ENCODE measurements around the gene SLC25A23. TPM values are rescaled to one million over a fixed set of nuclear protein-coding genes. Genes with fewer than 3 reads are reported as not detected.

The SLC25A23 gene
- total RNA-seq, 1 experiment from 2014 or later, result 39.9 TPM

DNA sequence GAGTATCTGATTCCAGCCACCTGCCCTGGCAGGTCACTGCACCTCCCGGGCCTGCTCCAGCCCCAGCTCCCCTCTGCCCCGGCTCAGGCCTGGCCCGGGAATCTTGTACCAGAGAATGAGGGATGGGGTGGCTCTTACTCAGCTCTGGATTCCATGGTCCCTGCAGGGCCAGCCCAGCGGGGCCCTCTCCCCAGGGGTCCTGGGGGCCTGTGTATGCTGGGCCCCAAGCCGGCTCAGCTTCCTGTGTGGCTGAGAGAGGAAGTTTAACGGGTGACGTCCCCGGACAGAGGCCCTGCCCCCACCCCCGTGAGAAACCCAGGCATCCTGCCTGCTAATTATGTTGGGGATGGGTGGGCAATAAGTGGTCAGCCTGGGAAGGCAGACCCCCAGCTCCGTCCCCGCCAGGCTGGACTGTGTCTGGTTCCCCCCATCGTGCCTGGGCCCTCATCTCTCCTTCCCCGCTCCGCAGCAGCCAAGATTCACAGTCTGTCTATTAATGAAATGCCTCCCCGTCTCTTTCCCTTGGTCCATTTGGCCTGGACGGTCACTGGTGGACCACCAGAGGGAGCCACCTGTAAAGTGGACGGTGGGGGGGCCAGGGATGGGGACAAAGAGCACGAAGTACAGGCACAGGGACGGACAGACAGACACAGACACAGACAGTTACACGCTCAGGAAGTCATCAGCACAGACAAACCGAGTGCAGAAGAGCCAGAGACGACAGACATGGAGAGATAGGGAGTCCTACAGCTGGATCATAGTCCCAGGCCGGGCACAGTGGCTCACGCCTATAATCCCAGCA, 22.1 kb upstream of the SLC25A23 start, which contains the start of gene DENND1C:
Gene DENND1C (minus strand): TSS at position 247 of the 802 bp plus-strand sequence. CDS start 92 bp downstream, at position 155.
- no peak for DNase-seq (ENCODE audit: low read depth)

DNA sequence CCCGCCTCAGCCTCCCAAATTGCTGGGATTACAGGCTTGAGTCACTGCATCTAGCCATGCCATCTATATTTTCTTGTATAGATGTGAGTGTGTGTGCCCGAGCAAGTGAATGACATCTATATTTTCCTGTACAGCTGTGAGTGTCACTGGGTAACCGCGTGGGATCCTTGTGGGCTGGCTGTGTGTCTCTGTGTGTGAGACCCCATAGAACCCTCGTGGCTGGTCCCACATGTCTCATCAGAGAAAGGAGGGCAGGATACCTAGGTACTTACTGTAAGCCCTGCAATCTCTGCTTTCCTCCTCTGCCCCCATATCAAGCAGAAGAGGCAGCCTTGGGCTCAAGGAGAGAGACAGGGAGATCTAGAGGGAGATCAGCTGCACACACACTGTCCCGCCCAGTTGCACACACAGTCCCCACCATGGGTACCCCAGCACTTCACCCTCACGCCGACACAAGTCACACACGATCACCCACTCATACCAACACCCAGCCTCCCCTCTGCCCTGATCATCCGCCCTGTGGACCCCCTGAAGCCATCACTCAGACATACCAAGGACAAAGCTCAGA, 21.3 kb upstream of the SLC25A23 start:
- no peak for DNase-seq (ENCODE audit: low read depth)

DNA sequence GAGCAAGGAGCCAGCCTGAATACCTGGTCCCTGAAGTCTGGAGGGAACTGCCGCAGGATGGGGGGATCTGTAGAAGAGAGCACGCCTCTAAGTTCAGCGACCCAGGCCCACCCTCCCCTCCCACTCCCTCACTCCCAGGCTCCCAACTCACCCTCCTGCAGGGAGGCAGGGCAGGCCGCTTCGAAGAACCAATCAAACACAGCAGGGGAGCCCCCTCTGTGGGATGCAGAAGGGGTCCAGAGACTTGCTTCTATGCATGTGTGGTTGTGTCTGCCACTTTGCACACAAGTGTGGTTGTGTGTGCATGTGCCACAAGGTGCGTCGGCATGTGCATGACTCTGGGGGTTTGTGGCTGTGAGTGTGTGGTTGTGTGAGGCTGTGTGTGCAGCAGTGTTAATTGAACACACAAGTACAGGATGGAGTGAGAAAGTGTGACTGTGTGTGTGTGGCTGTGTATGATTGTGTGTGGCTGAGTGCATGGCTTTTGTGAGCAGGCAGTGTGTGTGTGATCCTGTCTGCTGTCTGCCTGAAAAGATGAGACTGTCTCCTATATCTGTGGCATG, 20.3 kb upstream of the SLC25A23 start:
- no peak for DNase-seq (ENCODE audit: low read depth)

DNA sequence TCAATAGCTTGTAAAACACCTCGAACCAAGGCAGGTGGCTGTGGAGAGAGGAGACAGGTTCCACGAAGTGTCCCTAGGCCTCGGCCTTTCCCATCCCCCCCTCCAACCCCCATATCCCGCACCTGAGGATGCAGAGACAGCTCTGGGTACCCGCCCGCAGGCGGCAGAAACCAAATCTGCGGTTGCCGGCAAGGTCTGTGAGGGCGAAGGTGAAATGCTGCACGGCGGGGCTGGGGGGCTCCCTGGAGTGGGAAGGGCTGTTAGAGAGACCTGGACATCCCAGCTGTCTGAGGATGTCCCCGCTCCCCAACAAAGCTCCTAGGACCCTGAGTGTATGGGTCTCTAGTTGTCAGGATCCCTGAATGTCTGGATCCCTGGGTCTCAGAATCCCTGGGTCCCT, 19.2 kb upstream of the SLC25A23 start:
- no peak for DNase-seq (ENCODE audit: low read depth)

DNA sequence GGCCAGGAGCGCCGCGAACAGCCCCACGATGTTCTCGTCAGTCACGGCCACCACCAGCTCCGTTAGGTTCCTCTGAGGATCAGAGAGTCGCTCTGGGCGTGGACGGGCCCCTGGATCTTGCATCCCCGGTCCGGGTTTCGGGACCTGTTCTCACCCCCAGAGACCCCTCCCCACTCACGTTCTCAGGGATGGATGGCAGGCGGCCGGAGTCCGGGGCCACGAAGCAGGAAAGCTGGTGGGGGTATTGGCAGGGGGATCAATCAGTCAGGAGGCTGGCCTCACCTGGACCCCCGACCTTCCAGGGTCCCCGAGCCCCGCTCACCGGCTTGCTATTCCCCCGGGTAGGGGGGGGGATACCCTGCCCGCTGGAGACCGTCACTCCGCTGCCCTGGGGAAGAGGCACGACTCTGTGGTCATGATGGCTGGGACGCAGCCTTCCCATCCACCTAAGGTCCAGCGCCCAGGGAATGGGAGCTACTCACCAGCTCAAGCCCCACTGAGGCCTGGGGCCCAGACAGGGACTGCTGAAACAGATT, 17.4 kb upstream of the SLC25A23 start:
- DNase-seq (ENCODE audit: low read depth), result no peak

DNA sequence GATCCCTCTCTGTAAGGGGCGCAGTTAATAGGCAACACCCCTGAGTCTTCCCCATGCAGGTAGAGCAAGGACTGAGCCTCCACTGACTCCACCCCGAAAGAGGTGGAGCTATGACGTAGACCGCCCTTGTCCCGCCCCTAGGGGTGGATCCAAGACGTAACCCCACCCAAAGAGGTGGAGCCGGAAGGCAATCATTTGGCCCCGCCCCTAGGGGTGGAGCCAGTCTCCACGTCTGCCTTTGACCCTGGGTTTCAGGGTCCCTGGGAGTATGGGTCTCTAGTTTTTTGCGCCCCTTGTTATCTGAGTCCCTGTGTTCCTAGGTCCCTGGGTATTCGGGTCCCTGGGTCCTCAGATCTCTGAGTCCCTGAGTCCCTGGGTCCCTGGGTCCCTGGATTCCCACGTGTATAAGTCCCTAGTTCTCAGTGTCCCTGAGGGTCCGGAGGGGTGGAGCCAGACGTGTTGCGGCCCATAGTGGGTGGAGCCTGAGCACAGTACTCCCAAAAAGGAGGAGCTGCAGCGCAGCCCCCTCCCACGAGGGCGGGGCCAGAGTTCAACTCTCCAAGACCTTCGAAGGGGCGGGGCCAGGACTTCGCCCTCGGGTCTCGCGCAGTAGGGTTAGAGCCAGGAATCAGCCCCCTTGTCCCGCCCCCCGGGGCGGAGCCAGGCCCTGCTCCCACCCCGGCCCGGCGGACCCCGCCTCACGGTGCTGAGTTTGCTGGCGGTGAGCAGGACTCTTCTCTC, 16.7 kb upstream of the SLC25A23 start:
- DNase-seq (ENCODE audit: low read depth), result no peak

DNA sequence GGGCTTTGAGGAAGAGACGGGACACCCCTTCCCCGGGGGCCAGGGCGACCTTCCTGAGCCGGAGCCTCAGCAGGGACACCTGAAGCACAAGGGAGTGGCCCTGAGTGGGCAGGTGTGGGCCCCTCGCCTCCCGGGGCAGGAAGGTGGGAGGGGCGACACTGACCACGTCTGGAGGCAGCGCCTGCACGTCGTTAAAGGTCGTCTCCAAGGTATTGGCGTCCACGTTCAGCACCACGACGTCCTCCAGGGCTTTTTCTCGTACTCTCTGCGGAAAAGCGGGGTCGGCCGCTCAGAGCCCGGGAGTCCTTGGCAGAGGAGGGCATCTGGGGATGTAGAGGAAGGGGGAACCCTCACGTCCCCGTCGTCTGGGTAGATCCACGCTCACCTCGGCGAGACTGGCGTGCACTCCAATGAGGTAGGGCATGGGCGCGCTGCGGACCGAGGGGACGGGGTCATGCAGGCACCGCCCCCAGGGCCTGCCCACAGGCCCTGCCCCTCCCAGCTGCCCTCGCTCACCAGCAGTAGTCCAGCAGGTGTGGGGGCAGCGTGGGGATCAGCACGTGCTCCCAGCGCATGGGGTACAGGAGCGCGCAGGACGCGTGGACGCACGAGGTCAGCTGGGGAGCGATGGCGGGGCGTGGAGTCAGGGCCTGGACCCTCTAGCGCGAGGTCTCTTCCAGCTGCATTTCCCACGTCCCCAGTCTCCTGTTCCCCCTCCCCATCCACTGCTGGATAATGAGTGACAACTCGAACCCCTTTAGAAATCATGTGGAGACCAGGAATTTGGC, 15.9 kb upstream of the SLC25A23 start:
- no peak for DNase-seq (ENCODE audit: low read depth)

DNA sequence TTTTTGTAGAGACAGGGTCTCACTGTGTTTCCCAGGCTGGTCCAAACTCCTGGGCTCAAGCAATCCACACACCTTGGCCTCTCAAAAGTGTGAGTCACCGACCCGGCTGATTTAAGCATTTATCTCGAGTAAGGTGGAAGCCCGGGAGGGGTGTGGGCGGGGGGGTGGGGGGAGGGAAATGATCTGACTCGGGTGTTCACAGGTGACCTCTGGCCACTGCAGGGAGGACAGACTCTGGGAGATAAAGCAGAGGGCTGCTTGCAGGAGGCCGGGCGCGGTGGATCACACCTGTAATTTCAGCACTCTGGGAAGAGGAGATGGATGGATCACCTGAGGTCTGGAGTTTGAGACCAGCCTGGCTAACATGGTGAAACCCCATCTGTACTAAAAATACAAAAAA, 14.1 kb upstream of the SLC25A23 start:
- no peak for DNase-seq (ENCODE audit: low read depth)

DNA sequence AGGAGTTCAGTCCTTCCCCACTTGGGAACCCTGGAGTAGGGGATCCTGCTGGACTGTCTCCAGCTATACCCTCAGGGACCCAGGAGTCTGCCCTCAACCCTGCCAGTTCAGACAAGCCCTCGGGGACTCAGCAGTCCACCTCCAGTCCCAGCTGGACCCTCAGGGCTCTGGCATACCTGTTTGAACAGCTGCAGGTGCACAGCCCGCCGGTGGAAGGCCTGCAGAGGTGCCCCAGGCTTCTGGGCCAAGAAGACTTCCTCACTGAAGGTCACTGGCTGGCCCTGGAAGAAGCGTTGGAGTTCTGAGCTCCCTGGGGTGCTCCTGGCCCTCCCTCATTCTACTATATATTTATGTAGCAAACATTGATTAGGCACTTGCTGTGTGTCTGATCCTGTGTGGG, 13.1 kb upstream of the SLC25A23 start:
- DNase-seq (ENCODE audit: low read depth), result no peak

DNA sequence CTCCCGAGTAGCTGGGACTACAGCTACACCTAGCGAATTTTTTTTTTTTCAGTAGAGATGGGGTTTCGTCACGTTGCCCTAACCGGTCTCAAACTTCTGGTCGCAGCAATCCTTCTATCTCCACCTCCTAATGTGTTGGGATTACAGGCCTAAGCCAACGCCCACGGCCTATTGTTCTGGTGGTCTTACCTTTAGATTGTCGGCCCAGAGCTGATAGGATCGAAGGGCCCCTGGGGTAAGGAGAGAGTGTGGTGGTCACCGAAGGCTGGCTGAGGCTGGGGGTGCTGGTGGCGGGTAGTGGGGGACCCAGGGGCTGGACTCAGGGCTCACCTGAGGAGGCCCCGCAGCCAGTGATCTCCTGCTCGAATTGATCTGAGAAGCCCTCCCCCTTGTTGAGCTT, 11.5 kb upstream of the SLC25A23 start:
- no peak for DNase-seq (ENCODE audit: low read depth)

DNA sequence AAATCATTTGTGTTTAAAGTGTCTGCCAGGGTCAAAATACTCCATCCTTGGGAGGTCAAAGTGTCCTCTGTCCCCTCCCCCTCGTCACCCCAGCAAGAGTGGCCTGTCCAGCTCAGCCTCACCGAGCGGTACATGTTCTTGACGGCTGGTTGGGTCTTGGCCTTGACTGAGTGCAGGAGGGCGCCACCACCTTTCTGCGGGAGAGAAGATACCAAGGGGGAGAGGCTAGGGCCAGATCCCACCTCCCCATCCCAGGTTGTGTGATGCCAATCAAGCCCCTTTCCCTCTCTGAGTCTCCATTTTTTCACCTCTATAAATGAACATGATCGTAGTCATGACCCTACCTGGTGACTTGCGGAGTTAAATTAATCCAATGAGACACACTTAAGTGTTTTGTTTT, 10.6 kb upstream of the SLC25A23 start:
- DNase-seq (ENCODE audit: low read depth), result no peak

DNA sequence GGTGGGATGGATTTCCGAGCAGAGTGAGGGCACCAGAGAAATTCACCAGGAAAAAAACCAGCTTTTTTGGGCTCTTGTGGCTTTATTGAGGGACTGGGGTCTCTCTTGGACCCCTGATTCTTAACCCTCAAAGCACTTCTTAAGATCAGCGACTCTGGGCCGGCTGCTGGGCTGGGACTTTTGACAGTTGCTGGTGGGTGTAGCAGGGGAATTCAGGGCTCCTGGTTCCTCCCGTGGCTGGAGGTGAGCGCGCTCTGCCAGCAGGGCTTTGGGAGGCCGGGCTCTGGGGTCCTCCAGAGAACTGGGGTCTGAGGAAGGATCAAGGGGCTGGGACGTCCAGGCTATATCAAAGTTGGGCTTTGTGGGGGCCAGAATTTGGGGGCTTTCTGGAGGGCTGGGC, 7.8 kb upstream of the SLC25A23 start:
- no peak for DNase-seq (ENCODE audit: low read depth)

DNA sequence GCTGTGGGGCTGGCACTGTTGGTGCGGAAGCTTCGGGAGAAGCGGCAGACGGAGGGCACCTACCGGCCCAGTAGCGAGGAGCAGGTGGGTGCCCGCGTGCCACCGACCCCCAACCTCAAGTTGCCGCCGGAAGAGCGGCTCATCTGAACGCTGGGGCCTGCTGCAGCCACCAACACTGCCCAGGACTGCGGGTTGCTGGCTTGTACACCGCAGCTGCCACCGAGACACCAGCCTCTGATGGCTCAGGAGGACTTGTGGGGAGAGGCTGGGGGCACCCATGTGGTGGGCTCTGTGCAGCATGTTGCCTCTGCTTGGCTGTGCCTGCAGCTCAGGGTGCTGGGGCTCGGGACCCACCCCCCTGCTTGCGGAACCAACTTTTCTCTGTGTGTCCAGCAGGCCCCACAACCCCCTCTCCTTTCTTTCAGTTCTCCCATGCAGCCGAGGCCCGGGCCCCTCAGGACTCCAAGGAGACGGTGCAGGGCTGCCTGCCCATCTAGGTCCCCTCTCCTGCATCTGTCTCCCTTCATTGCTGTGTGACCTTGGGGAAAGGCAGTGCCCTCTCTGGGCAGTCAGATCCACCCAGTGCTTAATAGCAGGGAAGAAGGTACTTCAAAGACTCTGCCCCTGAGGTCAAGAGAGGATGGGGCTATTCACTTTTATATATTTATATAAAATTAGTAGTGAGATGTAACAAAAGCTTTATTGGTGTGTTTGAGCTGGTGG, 7.1 kb upstream of the SLC25A23 start:
- no peak for DNase-seq (ENCODE audit: low read depth)

DNA sequence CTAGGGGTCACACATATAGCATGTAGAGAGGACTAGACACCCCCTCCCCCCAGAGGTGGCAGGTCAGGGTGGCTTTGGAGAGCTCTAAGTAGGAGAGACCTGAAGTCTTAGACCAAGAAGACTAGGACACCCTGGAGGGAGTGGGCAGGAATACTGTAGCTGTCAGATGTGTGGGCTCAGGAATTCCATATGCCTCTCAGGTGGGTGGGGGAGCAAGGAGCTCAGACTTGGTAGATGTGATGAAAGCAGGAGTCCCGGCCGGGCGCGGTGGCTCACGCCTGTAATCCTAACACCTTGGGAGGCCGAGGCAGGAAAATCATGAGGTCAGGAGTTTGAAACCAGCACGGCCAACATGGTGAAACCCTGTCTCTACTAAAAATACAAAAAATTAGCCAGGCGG, 6.1 kb upstream of the SLC25A23 start:
- DNase-seq (ENCODE audit: low read depth), result no peak

DNA sequence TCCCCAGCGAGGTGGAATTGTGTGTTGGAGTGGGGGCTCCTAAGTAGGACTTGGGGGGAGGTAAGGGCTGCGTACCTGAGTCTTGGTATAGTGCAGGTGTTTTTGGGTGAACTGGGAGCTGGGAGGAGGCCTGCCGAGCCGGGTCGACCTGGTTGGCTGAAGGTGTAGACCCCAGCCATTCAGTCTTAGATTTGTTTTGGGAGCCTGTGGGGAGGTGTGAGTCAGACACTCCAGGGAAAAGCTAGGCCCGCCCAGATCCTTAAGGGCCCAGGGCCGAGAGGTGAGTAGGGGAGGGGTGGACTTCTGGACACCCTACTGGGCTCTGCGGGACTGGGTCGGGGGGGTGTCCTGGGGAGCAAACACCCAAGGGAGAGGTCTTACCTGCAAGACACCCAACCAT, 5.4 kb upstream of the SLC25A23 start:
- no peak for DNase-seq (ENCODE audit: low read depth)

DNA sequence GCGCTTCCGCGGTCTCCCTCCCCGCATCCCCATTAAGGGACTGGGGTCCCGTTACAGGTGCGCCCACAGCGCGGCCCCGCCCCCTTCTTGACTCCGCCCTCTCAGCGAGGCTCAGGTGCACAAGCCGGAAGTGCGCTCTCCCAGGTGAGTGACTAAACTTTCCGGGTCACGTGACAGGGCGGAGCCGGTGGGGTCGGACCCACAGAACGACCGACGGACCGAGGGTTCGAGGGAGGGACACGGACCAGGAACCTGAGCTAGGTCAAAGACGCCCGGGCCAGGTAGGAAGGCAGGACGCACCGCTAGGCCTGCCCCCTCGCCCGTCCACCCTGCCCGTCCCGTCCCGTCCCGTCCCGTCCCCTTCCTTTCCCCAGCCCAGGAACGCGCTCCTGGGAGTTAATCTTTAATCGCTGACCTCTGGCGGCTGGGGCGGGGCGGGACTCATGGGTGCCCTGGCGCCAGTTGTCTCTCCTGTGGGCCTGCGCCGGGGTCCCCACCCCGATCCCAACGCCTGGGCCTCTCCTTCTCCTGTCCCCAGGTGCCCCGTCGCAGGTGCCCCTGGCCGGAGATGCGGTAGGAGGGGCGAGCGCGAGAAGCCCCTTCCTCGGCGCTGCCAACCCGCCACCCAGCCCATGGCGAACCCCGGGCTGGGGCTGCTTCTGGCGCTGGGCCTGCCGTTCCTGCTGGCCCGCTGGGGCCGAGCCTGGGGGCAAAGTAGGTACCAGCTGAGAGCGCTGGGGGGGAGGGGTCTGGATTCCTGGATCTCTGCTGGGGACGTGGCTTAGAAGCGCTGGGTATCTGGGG, 4.7 kb upstream of the SLC25A23 start, which contains the start of gene CRB3:
Gene CRB3 (plus strand): TSS at position 202 of the 804 bp plus-strand sequence. CDS start 431 bp downstream, at position 633.
- no peak for DNase-seq (ENCODE audit: low read depth)

DNA sequence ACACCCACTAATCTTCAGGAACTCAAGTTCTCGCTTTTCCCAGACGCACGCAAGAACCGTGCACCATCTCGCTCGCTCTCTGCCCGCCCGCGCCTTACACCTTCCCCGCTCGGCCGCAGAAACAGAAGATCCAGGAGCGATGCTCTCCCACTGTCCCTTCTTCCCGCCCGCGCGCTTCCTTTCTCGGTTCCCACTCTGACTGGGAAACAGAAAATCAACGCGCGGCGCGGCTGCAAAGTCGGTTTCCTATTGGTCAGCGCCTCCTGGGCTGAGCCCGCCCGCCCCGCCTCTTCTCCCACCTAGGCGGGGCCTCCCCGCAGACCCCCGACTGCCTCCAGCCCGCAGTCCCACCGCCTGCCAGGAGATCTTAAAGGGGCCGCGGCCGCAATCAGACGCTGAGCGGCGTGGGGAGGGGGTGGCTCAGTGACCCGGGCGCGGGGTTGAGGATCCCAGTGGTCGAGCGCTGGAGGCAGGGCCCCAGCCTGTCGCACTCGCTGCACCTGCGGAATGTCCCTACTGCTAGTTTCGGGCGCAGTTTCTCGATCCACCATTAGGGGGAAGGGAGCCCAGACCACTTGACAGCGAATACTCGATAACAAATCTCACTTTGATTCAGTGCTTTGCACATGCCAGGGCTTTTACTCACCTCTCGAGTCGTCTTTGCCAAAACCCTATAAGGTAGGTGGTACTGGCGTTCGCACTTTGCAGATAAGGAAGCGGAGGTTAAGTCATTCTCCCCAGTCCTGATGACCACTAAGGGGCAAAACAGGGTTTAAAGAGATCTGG, 700 bp upstream of the SLC25A23 start:
- DNase-seq (ENCODE audit: low read depth), result peak; percentile 96

DNA sequence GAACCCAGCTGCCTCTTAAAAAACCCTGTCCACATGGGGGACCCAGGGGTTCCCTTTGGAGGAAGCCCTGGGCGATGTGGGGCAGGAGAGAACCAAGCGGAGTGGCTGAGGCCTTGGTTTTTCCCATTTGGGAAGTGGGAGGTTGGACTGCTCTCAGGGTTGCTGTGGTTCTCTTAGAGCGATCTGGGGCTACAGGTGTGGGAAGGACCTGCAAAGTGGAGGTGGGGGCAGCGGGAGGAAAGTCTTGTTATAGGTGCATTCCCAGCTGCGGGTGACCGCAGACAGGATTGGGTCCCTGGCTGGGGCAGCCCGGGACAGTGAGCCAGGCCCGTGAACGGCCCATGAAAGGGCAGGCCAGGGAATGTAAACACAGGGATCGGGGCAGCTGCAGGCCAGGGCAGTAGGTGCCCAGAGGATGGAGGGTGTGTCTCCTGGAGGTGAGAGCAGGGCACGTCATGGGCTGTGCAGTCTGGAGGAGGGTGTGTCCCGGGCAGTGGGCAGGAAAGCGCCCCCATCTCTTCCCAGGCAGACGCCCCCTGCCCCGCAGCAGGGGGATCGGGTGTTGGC, 814 bp downstream of the SLC25A23 start:
- no peak for DNase-seq (ENCODE audit: low read depth)
